SKM-1 (cell line): Measurements from ENCODE around the gene MARVELD3.

Experiments used
- DNase-seq: peaks from one replicate; lab custom pipeline; 2025; ENCODE audit not compliant: unreplicated experiment; lab: John Stamatoyannopoulos, UW

MARVELD3 gene

GRCh38 chr16:71622088-71622487 lies 3.9 kb upstream of the MARVELD3 start:
- no peak for DNase-seq

DNA sequence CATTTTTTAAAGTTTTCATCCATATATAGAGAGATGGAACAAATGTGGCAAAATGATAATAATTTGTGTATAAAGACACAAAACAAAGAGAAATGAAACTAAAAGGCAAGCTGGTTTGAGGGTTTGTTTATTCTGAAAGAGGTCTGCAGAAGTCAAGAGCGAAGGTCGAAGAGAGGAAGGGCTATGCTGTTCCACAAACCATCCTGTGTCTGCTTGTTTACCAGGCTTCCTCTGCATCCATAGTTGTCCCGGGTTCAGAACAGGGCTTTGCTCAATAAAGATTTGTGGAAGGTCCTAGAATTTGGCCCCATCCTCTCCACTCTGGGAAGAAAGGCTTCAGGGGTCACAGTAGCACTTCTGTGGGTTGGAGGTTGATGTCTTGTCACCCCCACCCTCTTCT lies 2.4 kb upstream of the MARVELD3 start:
- no peak for DNase-seq

GRCh38 chr16:71625113-71625850 lies 702 bp upstream of the MARVELD3 start:
- no peak for DNase-seq

GRCh38 chr16:71626858-71627213 lies 852 bp downstream of the MARVELD3 start:
- no peak for DNase-seq

GRCh38 chr16:71627731-71628181 lies 1.8 kb downstream of the MARVELD3 start:
- DNase-seq, result no peak

DNA sequence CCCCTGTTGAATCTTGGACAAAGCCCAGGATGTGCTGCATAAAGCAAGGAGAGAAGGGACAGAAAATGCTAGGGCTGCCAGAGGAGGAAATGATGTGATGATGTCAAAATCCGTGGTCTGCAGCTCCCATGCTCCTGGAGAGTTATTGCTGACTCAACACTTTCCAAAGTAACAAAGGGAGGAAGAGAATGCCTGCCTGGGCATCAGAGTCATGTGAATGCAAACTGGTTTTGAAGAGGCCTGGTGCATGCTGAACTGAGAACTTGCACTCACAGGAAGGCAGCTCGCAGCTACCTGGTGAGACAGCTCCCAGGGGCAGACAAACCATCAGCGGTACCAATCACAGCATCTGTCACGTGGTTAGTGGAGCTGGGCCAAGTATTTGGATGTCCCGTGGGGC lies 2.8 kb downstream of the MARVELD3 start:
- DNase-seq, result no peak

GRCh38 chr16:71629278-71630016 lies 3.5 kb downstream of the MARVELD3 start:
- DNase-seq, result no peak

- DNase-seq, result no peak
These were observed 4.8 kb downstream of the MARVELD3 start for GRCh38 chr16:71630808-71631207.

DNA sequence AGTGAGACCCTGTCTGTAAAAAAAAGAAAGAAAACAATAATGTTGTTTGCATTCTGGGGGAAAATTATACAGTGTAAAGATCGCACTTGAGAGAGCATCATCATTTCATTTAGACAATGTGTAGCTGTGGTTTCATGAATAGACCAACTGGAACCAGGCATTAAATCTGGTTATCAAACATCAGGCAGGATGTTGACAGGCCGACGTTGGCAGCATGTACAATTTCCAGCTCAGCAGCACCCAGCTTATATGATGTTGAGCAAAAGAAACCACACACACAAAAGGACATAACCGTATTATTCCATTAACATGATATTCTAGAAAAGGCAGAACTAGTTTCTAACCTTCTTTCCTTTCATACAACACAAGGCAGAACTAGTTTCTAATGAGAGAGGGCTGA lies 5.8 kb downstream of the MARVELD3 start:
- DNase-seq, result no peak

- no peak for DNase-seq
These were observed 9.6 kb downstream of the MARVELD3 start for GRCh38 chr16:71635632-71636031.

- no peak for DNase-seq
These were observed 11.4 kb downstream of the MARVELD3 start for GRCh38 chr16:71637398-71637797.

DNA sequence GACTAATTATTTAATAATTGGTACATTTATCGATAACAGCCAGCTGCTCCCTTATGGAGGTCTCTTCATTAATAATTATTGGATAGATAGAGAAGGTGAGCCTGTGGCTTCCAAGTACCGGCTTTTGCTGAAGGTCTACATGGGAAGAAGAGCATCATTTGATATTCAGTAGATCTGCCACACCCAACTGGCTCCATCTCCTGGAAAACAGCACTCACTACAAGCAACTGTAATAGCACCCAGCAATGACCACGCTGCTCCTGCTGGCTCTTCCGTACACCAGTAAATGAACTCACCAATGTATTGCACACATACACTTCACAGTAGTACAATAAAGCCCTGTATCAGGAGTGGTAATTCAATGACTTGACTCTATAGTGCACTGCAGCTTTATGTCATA lies 19.5 kb downstream of the MARVELD3 start:
- DNase-seq, result no peak

DNA sequence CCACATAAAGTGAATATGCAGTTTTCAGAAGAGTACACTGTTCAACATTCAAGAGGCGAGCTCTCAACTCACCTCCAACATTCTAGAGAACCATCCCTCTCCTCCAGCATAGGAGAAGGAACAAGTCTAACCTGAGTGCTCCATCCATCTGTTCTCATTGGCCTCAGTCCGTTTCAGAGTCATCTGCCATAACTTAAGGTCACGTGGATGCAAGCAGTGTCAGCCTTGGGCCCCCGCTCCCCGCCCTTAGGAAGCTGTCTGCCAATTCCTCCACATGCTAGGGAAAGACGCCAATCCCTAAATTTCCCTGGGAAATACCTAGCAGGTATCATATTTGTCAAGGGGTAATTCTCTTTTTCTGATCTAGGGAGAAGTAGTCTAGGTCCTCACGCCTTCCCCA lies 21.4 kb downstream of the MARVELD3 start:
- no peak for DNase-seq

- no peak for DNase-seq
These were observed 22.2 kb downstream of the MARVELD3 start for GRCh38 chr16:71648162-71648561.

DNA sequence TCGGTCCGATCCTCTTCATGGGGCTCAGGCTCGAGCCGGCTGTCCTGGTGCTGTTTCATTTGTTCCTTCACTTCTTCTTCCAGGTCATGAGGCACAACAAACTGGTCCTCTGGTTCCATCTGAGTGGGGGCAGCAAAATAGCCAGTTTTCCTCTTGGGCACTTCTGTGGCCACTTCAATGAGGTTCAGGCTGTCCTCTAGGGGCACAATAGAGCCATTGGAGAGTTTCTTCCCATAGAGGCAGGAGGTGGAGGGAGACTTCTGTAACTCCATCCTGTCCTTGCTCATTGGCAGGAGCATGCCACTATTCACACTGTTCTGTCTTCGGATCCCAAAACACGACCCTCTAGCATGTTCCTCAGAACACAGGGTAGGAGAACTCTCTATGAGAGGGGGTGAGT lies 22.9 kb downstream of the MARVELD3 start:
- DNase-seq, result no peak

GRCh38 chr16:71649704-71650103 lies 23.7 kb downstream of the MARVELD3 start:
- DNase-seq, result no peak

GRCh38 chr16:71658771-71659170 lies 32.8 kb downstream of the MARVELD3 start:
- DNase-seq, result no peak

DNA sequence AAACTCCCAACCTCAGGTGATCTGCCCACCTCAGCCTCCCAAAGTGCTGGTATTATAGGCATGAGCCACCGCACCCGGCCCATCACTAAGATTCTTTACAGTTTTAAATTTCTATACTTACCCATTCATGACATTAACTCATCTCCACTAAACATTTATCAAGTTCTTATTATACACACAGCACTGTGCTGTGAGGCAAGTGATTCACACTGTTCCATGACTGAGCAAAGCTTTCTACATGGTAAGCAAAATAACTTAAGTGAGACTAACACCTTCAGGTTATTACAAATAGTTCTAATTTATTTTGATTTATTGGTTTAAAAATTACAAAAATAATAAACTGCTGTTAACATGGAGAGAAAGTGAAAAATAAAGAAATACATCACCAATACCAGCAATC lies 33.5 kb downstream of the MARVELD3 start:
- DNase-seq, result no peak

DNA sequence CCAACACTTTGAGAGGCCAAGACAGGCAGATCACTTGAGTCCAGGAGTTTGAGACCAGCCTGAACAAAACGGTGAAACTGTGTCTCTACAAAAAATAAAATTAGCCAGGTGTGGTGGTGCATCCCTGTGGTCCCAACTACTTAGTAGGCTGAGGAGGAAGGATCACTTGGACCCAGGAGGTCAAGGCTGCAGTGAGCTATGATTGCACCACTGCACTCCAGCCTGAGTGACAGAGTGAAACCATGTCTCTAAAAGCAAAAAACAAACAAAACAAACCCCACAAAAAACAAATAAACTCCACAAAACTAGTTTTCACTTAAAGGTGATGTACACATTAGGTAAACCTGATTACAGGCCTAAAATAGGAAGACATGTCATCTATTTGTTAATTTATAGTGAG lies 40.3 kb downstream of the MARVELD3 start:
- DNase-seq, result no peak

DNA sequence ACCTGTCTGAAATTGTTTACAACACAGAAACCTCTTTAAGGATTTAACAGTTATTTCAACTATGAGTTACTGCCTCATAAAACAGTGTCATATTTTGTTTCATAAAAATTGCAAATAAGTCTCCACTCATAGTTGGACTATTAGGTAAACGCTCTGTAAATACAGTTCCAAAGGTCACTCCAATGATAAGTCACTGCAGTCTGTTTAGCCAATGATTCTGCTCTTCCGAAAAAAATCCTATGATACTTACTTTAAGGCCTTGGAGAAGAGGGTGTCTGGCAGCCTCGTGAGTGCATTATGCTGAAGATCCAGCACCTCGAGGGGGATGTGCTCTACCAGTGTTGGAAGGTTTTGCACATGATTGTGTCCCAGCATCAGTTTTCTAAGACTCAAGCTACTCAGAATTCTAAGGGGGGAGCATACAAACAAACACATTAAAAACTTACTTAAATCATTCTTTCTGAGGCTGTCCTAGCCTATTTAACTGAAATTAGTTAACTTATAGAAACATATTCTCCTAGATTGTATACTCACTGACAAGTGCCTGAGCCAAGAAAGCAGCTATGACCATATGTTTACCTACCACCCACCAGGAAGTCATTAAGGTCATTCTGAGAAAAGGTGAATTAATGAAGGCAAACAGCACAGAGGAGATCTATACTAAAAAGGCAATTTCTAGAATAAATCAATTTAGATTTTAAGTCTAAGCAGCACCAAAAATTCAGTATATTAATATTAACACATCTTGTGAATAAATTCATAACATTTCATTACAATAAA lies 41.1 kb downstream of the MARVELD3 start:
- no peak for DNase-seq

GRCh38 chr16:71669926-71670536 lies 44.0 kb downstream of the MARVELD3 start:
- DNase-seq, result no peak
